Astrocyte (in vitro differentiated cells and primary cell): ENCODE data around the gene CDH23.

Experiments
- EZH2 ChIP-seq: IDR thresholded peaks from 2 replicates; pipeline ENCODE4 v1.6.1; 2012; ENCODE audit warnings: mild to moderate bottlenecking, low read length, inconsistent platforms; ENCODE audit not compliant: insufficient read depth
- TF ChIP-seq, protein P1 (sequence below): IDR thresholded peaks from 2 replicates; pipeline ENCODE4 v1.5.1; 2011; ENCODE audit warnings: low read depth, mild to moderate bottlenecking, inconsistent platforms, low read length, moderate library complexity; ENCODE audit not compliant: insufficient read depth

GRCh38 chr10:71462062-71462935 is 65.6 kb downstream of the CDH23 start:
- TF ChIP-seq, protein P1, sequence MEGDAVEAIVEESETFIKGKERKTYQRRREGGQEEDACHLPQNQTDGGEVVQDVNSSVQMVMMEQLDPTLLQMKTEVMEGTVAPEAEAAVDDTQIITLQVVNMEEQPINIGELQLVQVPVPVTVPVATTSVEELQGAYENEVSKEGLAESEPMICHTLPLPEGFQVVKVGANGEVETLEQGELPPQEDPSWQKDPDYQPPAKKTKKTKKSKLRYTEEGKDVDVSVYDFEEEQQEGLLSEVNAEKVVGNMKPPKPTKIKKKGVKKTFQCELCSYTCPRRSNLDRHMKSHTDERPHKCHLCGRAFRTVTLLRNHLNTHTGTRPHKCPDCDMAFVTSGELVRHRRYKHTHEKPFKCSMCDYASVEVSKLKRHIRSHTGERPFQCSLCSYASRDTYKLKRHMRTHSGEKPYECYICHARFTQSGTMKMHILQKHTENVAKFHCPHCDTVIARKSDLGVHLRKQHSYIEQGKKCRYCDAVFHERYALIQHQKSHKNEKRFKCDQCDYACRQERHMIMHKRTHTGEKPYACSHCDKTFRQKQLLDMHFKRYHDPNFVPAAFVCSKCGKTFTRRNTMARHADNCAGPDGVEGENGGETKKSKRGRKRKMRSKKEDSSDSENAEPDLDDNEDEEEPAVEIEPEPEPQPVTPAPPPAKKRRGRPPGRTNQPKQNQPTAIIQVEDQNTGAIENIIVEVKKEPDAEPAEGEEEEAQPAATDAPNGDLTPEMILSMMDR, result no peak
- TF ChIP-seq EZH2, result no peak
